ENCODE results near the gene MRPS22. TPM values are rescaled to one million over a fixed set of nuclear protein-coding genes. Genes with fewer than 3 reads are reported as not detected.
"Not testable (repeated sequence)": the region's sequence is repeated elsewhere in the genome, so short reads cannot be mapped to it uniquely, and the experiment has no call there.

Gene MRPS22
- total RNA-seq, 1 donor from 2014 or later, result 45.7 TPM

- H3K27me3 ChIP-seq (ENCODE audit: control insufficient read depth, insufficient read depth, low read length), result no peaks in the 10 kb centered on the region
- no peak for TF ChIP-seq CTCF (IDR thresholded peaks at IDR 0.05; ENCODE audit: insufficient read depth, low read length, poor library complexity, severe bottlenecking)
- H3K36me3 ChIP-seq (ENCODE audit: control insufficient read depth, insufficient read depth, low read length), result no peaks in the 10 kb centered on the region
- no peak overlapping the region for H3K4me3 ChIP-seq (ENCODE audit: low read depth, low read length)
- no peak for DNase-seq (ENCODE audit: low read depth)
These were observed 50.3 kb downstream of the MRPS22 start for GRCh38 chr3:139394116-139394515.

- DNase-seq (ENCODE audit: low read depth), result no peak
- H3K27me3 ChIP-seq (ENCODE audit: control insufficient read depth, insufficient read depth, low read length), result no peaks in the 10 kb centered on the region
- no peak overlapping the region for H3K4me3 ChIP-seq (ENCODE audit: low read depth, low read length)
- no peak for TF ChIP-seq CTCF (IDR thresholded peaks at IDR 0.05; ENCODE audit: insufficient read depth, low read length, poor library complexity, severe bottlenecking)
- no peaks in the 10 kb centered on the region for H3K36me3 ChIP-seq (ENCODE audit: control insufficient read depth, insufficient read depth, low read length)
These were observed 52.9 kb downstream of the MRPS22 start for GRCh38 chr3:139396707-139397106.

GRCh38 chr3:139401155-139401554, 57.3 kb downstream of the MRPS22 start:
- not testable (repeated sequence) for H3K27me3 ChIP-seq (ENCODE audit: control insufficient read depth, insufficient read depth, low read length); H3K36me3 ChIP-seq (ENCODE audit: control insufficient read depth, insufficient read depth, low read length); H3K4me3 ChIP-seq (ENCODE audit: low read depth, low read length); DNase-seq (ENCODE audit: low read depth)

Other genes with a start within 250 kb of the MRPS22 start
- gene COPB2, start 45.6 kb downstream of the MRPS22 start, total RNA-seq, result 79.0 and 98.1 TPM in 2 replicates
- not detected in 2 replicates for gene RBP2, start 132.5 kb downstream of the MRPS22 start, total RNA-seq
- gene RBP1, start 195.7 kb downstream of the MRPS22 start, total RNA-seq, result 208 and 211 TPM in 2 replicates